ENCODE results near the gene SCYGR7.
A peak's percentile ranks its signal among the peaks of the same experiment; 100 is the strongest.

The SCYGR7 gene

GRCh38 chr2:227759411-227760118, 31.4 kb downstream of the SCYGR7 start:
- DNase-seq (ENCODE audit: low spot score): no peak

- no peak for DNase-seq (ENCODE audit: low spot score)
These were observed 33.8 kb downstream of the SCYGR7 start for GRCh38 chr2:227761740-227762476.

- no peak for DNase-seq (ENCODE audit: low spot score)
These were observed 37.7 kb downstream of the SCYGR7 start for GRCh38 chr2:227765788-227766372.

- DNase-seq (ENCODE audit: low spot score): peak; percentile 64
These were observed 38.3 kb downstream of the SCYGR7 start for GRCh38 chr2:227766373-227766883.

GRCh38 chr2:227767830-227768229, 39.7 kb downstream of the SCYGR7 start:
- no peak for DNase-seq (ENCODE audit: low spot score)

- DNase-seq (ENCODE audit: low spot score): no peak
These were observed 44.1 kb downstream of the SCYGR7 start for GRCh38 chr2:227772197-227772661.

- no peak for DNase-seq (ENCODE audit: low spot score)
These were observed 44.8 kb downstream of the SCYGR7 start for GRCh38 chr2:227772932-227773331.

- DNase-seq (ENCODE audit: low spot score): no peak
These were observed 46.0 kb downstream of the SCYGR7 start for GRCh38 chr2:227774011-227774624.

GRCh38 chr2:227774895-227775842, 47.0 kb downstream of the SCYGR7 start:
- no peak for DNase-seq (ENCODE audit: low spot score)
